ENCODE results near the gene LAIR1.

DNA sequence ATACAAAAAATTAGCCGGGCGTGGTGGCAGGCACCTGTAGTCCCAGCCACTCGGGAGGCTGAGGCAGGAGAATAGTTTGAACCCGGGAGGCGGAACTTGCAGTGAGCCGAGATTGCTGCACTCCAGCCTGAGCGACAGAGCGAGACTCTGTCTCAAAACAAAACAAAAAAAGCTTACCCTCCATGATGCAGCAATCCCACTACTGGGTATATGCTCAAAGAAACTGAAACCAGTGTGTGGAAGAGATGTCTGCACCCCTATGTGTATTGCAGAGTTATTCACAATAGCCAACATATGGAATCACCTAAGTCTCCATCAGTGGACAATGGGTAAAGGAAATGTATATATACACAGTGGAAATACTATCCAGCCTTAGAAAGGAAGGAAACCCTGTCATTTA lies 31.0 kb upstream of the LAIR1 start:
- TF ChIP-seq POLR2A (IDR thresholded peaks at IDR 0.05) (no peak), POLR2AphosphoS5 (IDR thresholded peaks at IDR 0.05) (no peak)
- TF ChIP-seq, protein P1, sequence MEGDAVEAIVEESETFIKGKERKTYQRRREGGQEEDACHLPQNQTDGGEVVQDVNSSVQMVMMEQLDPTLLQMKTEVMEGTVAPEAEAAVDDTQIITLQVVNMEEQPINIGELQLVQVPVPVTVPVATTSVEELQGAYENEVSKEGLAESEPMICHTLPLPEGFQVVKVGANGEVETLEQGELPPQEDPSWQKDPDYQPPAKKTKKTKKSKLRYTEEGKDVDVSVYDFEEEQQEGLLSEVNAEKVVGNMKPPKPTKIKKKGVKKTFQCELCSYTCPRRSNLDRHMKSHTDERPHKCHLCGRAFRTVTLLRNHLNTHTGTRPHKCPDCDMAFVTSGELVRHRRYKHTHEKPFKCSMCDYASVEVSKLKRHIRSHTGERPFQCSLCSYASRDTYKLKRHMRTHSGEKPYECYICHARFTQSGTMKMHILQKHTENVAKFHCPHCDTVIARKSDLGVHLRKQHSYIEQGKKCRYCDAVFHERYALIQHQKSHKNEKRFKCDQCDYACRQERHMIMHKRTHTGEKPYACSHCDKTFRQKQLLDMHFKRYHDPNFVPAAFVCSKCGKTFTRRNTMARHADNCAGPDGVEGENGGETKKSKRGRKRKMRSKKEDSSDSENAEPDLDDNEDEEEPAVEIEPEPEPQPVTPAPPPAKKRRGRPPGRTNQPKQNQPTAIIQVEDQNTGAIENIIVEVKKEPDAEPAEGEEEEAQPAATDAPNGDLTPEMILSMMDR (IDR thresholded peaks at IDR 0.05) = no peak
